Body of pancreas (tissue), 4 donors: ENCODE results near the gene TCAIM.

Experiments used
- POLR2A ChIP-seq, 3 donors: fragments of 450-650 bp; IDR thresholded peaks; one replicate each; pipeline ENCODE4 v1.6.1; 2016; ENCODE audit warnings: antibody characterized with exemption in 3 of 3, mild to moderate bottlenecking in 2 of 3
- TF ChIP-seq, protein P1 (sequence below), 7 experiments: fragments of 450-650 bp in 4 of 7; fragments of 200-600 bp in 3 of 7; sonication (generic) in 3 of 7; IDR thresholded peaks; one replicate each; pipeline ENCODE4 v1.5.1; 2016 to 2019; ENCODE audit warnings: antibody characterized with exemption in 7 of 7

DNA sequence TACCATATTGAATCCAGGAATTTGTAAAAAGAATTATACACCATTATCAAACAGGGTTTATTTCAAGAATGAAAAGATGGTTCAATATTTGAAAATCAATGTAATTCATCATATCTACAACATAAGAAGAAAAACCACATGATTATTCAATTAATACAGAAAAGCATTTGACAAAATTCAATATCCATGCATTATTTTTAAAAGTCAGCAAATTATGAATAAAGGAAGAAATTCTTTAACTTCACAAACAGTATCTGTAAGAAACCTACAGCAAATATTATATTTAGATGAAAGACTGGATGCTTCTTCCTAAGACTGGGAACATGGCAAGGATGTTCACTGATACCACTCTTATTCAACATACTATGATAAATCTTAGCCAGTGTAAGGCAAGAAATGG is 41.3 kb upstream of the TCAIM start:
- TF ChIP-seq, protein P1, sequence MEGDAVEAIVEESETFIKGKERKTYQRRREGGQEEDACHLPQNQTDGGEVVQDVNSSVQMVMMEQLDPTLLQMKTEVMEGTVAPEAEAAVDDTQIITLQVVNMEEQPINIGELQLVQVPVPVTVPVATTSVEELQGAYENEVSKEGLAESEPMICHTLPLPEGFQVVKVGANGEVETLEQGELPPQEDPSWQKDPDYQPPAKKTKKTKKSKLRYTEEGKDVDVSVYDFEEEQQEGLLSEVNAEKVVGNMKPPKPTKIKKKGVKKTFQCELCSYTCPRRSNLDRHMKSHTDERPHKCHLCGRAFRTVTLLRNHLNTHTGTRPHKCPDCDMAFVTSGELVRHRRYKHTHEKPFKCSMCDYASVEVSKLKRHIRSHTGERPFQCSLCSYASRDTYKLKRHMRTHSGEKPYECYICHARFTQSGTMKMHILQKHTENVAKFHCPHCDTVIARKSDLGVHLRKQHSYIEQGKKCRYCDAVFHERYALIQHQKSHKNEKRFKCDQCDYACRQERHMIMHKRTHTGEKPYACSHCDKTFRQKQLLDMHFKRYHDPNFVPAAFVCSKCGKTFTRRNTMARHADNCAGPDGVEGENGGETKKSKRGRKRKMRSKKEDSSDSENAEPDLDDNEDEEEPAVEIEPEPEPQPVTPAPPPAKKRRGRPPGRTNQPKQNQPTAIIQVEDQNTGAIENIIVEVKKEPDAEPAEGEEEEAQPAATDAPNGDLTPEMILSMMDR (IDR thresholded peaks at IDR 0.05) = no peak
- no peak for TF ChIP-seq POLR2A (IDR thresholded peaks at IDR 0.05)
